K562 treated with DMSO at 1 percent for 24 hours (cell line): Measurements from ENCODE around the gene HGFAC. TPM values are rescaled to one million over a fixed set of nuclear protein-coding genes. Genes with fewer than 3 reads are reported as not detected.

Experiments
- total RNA-seq: library from RNA; unstranded; fragments of 300-600 nt; gene quantifications from 2 replicates; pipeline ENCODE4 v1.2.3, GENCODE V29; 2022; ENCODE audit warnings: low read depth; ENCODE audit not compliant: insufficient read depth

Gene HGFAC
- not detected in 2 replicates for total RNA-seq

GRCh38 chr4:3441501-3442459 lies at the start of gene HGFAC:
HGFAC (plus strand) TSS chr4:3441968; CDS start chr4:3442002, 34 bp downstream.

GRCh38 chr4:3462790-3463415 lies 21.1 kb downstream of the HGFAC start, which contains the start of gene DOK7:
DOK7 (plus strand) TSS chr4:3463306; CDS start chr4:3463376, 70 bp downstream.

Other genes with a start within 250 kb of the HGFAC start
- 0.73 and 0.79 TPM in 2 replicates for gene MSANTD1, start 192.8 kb upstream of the HGFAC start, total RNA-seq
- 15.3 and 33.6 TPM in 2 replicates for gene RGS12, start 148.9 kb upstream of the HGFAC start, total RNA-seq
- 0.15 TPM in 1 of 2 replicates, not detected in the other for gene DOK7, start 21.3 kb downstream of the HGFAC start, total RNA-seq
- 176 and 179 TPM in 2 replicates for gene LRPAP1, start 90.5 kb downstream of the HGFAC start, total RNA-seq